ACC112 (cell line): Measurements from ENCODE around the gene PPP1R14C.
"Not testable (repeated sequence)": the region's sequence is repeated elsewhere in the genome, so short reads cannot be mapped to it uniquely, and the experiment has no call there.

Experiments used
- H2AFZ ChIP-seq: fragments of 200-600 bp; sonication (generic); one replicate; pipeline ENCODE4 v1.6.0; 2017; ENCODE audit warnings: antibody characterized with exemption, low read length; ENCODE audit not compliant: unreplicated experiment
- H3K27ac ChIP-seq: fragments of 200-600 bp; sonication (generic); 2 replicates; pipeline ENCODE4 v1.5.1; 2014; ENCODE audit warnings: low read depth, mild to moderate bottlenecking, antibody characterized with exemption, low read length, moderate library complexity
- H3K27me3 ChIP-seq: fragments of 200-600 bp; sonication (generic); 2 replicates; pipeline ENCODE4 v1.6.1; 2014; ENCODE audit warnings: mild to moderate bottlenecking, antibody characterized with exemption, low read length, moderate library complexity, mixed read lengths; ENCODE audit not compliant: insufficient read depth
- H3K36me3 ChIP-seq: fragments of 200-600 bp; sonication (generic); 2 replicates; pipeline ENCODE4 v1.6.1; 2016; ENCODE audit warnings: mild to moderate bottlenecking, antibody characterized with exemption, low read length, moderate library complexity, mixed read lengths; ENCODE audit not compliant: insufficient read depth
- H3K4me1 ChIP-seq: fragments of 200-600 bp; sonication (generic); one replicate; pipeline ENCODE4 v1.6.1; 2016; ENCODE audit warnings: low read length, mixed read lengths; ENCODE audit not compliant: insufficient read depth, unreplicated experiment, control insufficient read depth
- H3K4me3 ChIP-seq: fragments of 200-600 bp; sonication (generic); 2 replicates; pipeline ENCODE4 v1.5.1; 2014; ENCODE audit warnings: mild to moderate bottlenecking, low read depth, low read length
- H3K79me2 ChIP-seq: fragments of 200-600 bp; sonication (generic); one replicate; pipeline ENCODE4 v1.6.0; 2016; ENCODE audit warnings: low read length; ENCODE audit not compliant: control insufficient read depth, unreplicated experiment, insufficient read depth

The PPP1R14C gene

DNA sequence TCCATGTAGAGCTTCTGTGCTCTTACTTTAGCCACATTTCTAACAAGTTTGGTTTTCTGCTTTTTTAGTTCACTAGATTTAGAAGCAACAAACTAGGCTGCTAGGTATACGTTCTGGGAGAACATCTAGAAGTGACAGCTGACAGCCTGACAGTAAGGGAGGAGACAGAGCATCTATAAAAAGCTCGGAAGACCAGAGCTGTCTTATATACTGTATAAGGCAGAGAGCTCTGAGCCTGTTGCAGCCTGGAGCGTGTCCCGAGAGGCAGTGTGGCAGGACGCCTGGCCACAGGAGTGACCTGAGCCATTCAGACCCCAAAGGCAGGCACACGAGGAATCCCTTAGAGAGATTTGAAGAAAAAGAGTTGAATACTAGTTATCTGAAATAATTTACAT is 24.6 kb downstream of the PPP1R14C start:
- Histone ChIP-seq H3K79me2 (no peaks in the 10 kb centered on the region), H3K4me3 (no peak overlapping the region), H3K36me3 (no peaks in the 10 kb centered on the region), H3K4me1 (no peaks in the 10 kb centered on the region), H2AFZ (no peak overlapping the region), H3K27ac (no peak overlapping the region), H3K27me3 (no peaks in the 10 kb centered on the region)

DNA sequence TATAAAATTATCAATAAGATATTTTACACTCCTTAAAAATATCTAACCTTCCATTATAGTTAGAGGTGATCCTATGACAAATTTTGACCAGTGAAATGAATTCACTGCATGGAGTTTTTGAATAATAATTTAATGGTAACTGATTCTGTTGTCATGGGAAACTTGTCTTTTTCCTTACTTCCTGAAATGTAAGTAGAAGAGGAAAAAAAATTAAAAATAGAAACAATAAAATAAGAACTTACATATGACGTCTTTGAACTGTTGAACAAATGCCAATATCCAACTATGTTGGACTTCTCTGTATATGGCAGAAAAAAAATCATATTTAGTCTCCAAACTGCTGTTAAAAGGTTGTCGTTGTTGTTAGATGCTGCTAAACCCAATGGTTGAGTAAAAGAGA is 26.3 kb downstream of the PPP1R14C start:
- Histone ChIP-seq H3K27ac (no peak overlapping the region), H3K4me3 (no peak overlapping the region), H3K36me3 (no peaks in the 10 kb centered on the region), H3K27me3 (no peaks in the 10 kb centered on the region), H3K79me2 (no peaks in the 10 kb centered on the region), H2AFZ (no peak overlapping the region), H3K4me1 (no peaks in the 10 kb centered on the region)

DNA sequence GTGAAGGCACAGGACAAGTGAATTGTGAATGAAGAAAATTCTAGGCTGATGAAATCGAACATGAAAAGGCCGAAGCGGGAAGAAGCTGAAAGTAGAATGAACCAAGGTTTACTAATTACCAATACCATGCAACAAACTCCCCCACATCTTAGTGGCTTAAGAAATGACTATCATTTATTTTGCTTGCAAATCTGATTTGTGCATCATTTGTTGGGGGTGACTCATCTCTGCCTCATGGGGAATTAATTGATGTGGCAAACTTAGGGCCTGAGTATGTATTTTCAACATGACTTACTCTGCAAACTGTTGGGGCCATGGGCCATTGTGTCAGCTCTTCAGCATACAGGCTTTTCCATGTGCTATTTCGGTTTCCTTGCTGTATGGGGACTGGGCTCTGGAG is 26.8 kb downstream of the PPP1R14C start:
- Histone ChIP-seq H3K27ac (no peak overlapping the region), H3K79me2 (no peaks in the 10 kb centered on the region), H3K4me1 (no peaks in the 10 kb centered on the region), H3K36me3 (no peaks in the 10 kb centered on the region), H2AFZ (no peak overlapping the region), H3K27me3 (no peaks in the 10 kb centered on the region), H3K4me3 (no peak overlapping the region)

DNA sequence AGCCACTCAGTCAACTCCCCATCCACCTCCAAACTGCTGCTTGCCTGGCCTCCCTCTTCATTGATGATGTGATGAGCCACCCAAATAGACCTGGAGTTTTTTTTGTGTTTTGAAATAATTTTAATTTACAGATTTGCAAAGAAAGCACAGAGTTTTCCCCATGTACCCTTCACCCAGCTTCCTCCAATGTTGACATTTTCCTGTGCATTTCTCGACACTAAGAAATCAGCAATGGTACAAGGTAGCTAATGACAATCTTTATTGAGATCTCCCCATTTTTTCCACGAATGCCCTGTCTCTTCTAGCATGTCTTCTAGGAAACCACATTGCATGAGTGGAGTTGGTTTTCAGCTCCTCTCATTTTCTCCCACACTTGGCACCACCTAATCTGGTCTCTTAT is 30.1 kb downstream of the PPP1R14C start:
- Histone ChIP-seq H2AFZ (no peak overlapping the region), H3K36me3 (no peaks in the 10 kb centered on the region), H3K27me3 (no peaks in the 10 kb centered on the region)

DNA sequence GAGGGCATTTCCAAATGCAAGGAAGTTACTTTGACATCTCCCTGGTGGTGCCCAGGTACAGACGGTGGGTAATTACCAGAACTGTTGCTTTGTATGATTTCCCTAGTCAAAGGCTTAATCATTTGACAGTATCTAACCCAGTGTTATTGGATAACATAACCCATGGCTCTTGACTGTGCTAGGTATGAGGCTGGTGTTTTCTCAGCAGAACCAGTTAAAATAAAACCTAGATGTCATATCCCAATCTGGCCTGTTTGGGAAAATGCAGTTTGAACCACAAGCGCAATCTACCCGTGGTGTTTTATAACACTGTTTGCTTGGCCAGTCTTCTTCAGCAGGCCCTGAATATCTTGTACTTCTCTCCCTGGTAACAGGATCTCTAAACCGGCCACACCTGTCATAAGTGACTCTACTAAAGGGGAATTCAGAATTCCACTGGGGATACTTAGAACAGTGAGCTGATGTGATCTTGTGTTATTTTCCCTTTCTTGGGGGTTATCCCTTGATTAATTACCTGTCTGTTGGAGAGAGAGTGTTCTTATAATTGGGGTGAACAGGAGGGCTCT is 32.8 kb downstream of the PPP1R14C start:
- H3K27me3 ChIP-seq = no peaks in the 10 kb centered on the region
- H2AFZ ChIP-seq = no peak overlapping the region
- H3K4me3 ChIP-seq = no peak overlapping the region
- H3K4me1 ChIP-seq = no peaks in the 10 kb centered on the region
- no peak overlapping the region for H3K27ac ChIP-seq
- H3K36me3 ChIP-seq = no peaks in the 10 kb centered on the region
- H3K79me2 ChIP-seq = no peaks in the 10 kb centered on the region

More for the DNA sequence above, 30.1 kb downstream of the PPP1R14C start:
- Histone ChIP-seq H3K4me3 (no peak overlapping the region), H3K27ac (no peak overlapping the region), H3K4me1 (no peaks in the 10 kb centered on the region), H3K79me2 (no peaks in the 10 kb centered on the region)

DNA sequence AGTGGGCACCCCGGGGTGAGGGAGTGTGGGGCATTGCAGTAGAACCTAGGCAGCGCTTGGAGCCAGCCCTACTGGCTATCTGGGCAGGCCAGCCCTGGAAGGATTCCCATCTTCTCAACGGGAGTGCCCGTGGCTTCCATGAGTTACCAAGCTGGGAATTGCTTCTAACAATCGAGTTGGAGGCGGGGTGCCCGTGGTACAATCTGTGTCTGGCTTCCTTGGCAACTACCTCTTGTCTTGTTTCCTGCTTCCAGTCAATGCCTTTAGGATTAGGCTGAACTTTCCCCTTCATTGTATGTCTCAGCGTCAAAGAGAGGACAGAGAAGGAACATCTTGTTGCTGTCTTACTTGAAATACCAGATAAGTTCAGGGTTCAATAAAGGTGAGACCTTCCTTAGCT is 33.3 kb downstream of the PPP1R14C start:
- no peaks in the 10 kb centered on the region for H3K36me3 ChIP-seq
- no peaks in the 10 kb centered on the region for H3K27me3 ChIP-seq
- H3K27ac ChIP-seq = no peak overlapping the region
- H3K4me1 ChIP-seq = no peaks in the 10 kb centered on the region
- no peaks in the 10 kb centered on the region for H3K79me2 ChIP-seq
- H3K4me3 ChIP-seq = no peak overlapping the region
- H2AFZ ChIP-seq = no peak overlapping the region

DNA sequence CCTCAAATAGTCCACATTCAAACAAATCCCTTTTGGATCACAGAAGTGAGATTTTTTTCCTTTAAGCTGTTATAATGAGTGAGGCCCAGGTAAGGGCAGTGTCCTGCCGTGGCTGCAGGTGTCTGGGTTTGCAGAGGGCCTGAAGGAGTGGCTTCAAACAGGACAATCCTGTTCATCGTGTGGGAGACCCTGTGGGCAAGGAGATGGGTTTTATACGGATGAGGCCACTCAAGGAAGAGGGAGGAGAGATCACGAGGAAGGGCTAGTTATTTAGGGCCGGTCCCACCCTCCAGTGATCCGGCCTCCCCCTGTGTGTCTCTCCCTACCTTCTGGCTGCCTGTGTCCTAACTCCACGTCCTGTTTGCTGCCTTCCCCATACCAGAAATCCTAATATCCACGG is 33.8 kb downstream of the PPP1R14C start:
- Histone ChIP-seq H3K27me3 (no peaks in the 10 kb centered on the region), H3K4me1 (no peaks in the 10 kb centered on the region), H3K36me3 (no peaks in the 10 kb centered on the region), H3K79me2 (no peaks in the 10 kb centered on the region), H3K4me3 (no peak overlapping the region), H2AFZ (no peak overlapping the region), H3K27ac (no peak overlapping the region)

DNA sequence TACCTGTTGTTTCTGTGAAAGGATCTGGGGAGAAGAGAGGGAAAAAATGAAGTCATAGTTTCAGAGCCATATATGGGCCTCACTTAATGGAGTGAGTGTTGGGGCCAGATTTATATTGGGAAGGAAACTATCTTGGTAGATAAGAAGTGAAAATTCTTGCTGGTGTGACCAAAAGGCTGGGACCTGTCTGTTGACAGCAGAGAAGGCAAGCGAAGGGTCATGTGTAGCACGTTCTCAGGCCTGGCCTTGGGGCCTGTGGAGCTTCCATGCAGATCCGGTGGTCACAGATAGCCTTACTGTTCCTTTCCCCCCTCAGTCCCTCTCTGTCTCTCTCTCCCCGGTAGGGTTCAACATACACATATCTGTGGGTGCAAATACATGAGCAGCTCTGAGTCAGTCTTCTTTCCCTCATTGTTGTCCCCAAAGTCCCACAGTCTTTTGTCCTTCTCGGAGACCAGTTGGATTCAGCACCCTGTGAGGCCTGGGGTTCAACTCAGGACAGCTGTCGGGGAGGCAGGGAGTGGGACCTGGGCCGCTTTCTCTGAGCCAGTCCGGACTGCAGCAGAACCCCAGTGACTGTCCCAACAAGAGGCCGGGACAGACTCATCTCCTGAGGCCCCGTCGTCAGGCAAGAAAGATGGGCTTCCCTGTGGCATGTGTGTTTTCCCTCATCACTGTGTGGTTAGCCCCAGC is 34.6 kb downstream of the PPP1R14C start:
- Histone ChIP-seq H3K79me2 (no peaks in the 10 kb centered on the region), H3K27me3 (no peaks in the 10 kb centered on the region), H3K4me1 (no peaks in the 10 kb centered on the region), H2AFZ (no peak overlapping the region), H3K36me3 (no peaks in the 10 kb centered on the region), H3K4me3 (no peak overlapping the region), H3K27ac (no peak overlapping the region)

DNA sequence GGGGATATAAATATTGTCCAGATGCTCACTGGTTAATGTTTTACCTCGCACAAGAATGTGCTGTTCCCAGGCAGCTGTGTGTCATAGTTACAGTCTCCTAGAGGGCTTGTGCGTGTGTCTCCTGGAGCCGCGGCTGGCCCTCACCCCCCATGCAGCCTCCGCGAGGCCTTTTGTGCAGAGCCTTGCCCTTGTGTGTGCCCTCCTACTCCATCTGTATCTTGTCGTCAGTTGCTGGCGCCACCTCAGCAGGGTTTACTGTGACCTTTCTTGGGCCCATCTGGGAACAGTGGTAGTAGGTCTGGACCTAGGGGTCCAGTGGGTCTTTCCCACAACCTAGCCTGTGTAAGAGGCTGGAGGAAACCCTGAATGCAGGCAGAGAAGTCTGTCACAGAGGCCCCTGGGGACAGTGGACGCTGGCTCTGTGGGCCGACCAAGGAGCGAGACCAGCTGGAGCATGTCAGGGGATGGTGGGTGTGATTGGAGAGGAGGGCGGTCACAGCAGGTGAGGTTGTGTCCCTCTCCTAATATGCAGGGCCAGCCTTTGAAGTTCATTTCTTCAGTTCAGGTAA is 35.2 kb downstream of the PPP1R14C start:
- Histone ChIP-seq H3K4me3 (no peak overlapping the region), H3K79me2 (no peaks in the 10 kb centered on the region), H2AFZ (no peak overlapping the region), H3K27ac (no peak overlapping the region), H3K27me3 (no peaks in the 10 kb centered on the region), H3K36me3 (no peaks in the 10 kb centered on the region), H3K4me1 (no peaks in the 10 kb centered on the region)

DNA sequence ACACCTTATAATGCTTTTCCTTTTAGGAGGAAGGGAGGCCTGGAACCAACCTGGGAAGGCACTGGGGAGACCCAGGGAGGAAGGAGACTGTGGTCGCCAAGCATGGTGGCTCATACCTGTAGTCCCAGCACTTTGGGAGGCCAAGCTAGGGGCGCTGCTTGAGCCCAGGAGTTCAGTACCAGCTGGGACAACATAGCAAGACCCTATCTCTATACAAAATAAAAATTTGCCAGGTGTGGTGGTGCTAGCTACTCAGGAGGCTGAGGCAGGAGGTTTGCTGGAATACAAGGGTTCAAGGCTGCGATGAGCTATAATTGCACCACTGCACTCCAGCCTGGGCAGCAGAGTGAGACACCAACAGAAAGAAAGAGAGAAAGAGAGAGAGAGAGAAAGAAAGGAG is 36.2 kb downstream of the PPP1R14C start:
- H2AFZ ChIP-seq = no peak overlapping the region
- H3K79me2 ChIP-seq = no peaks in the 10 kb centered on the region
- no peaks in the 10 kb centered on the region for H3K4me1 ChIP-seq
- no peak overlapping the region for H3K4me3 ChIP-seq
- no peaks in the 10 kb centered on the region for H3K27me3 ChIP-seq
- no peaks in the 10 kb centered on the region for H3K36me3 ChIP-seq
- no peak overlapping the region for H3K27ac ChIP-seq

DNA sequence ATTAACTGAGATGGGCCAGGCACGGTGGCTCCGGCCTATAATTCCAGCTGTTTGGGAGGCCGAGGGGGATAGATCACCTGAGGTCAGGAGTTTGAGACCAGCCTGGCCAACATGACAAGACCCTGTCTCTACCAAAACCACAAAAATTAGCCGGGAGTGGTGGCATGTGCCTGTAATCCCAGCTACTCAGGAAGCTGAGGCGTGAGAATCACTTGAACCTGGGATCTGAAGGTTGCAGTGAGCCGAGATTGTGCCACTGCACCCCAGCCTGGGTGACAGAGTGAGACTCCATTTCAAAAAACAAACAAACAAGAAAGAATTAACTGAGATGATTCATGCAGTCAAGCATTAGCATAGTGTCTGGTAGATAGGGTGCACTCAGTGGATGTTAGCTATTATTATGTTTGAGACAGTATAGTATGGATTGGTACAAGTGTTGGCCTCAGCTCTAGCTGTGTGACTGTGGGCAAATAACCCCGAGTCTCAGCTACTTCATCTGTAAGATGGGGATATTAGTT is 37.1 kb downstream of the PPP1R14C start:
- not testable (repeated sequence) for H3K79me2 ChIP-seq, H3K4me3 ChIP-seq, H3K36me3 ChIP-seq, H3K4me1 ChIP-seq, H3K27me3 ChIP-seq, H3K27ac ChIP-seq, H2AFZ ChIP-seq
